Common myeloid progenitor, CD34-positive (primary cell): ENCODE data around the gene FAM234B.

Source experiments
- CTCF ChIA-PET: fragments of 350-600 bp; sonication (Branson Sonifier 250); formaldehyde crosslinking; loops from one replicate; lab custom pipeline; 2021; ENCODE audit warnings: antibody characterized with exemption; lab: Charles Lee
- POLR2A ChIA-PET: fragments of 350-600 bp; sonication (Branson Sonifier 250); formaldehyde crosslinking; loops from one replicate; lab custom pipeline; 2021; ENCODE audit warnings: antibody characterized with exemption; lab: Charles Lee
- DNase-seq, 3 donors: peaks; one replicate each; pipeline versions ENCODE4 v3.0.0 to v3.0.0-alpha.2; 2013
- H3K27ac ChIP-seq, 2 experiments: 1 replicate in 1 of 2; 2 replicates in 1 of 2; pipeline ENCODE4 v1.7.0; 2013; ENCODE audit warnings: inconsistent platforms in 2 of 2, low read length in 2 of 2, mild to moderate bottlenecking in 2 of 2, low read depth in 1 of 2, moderate library complexity in 1 of 2; ENCODE audit not compliant: severe bottlenecking in 2 of 2, insufficient read depth in 1 of 2, poor library complexity in 1 of 2
- H3K27me3 ChIP-seq, 5 experiments: replicated peaks in 2 of 5; 1 replicate in 3 of 5; 2 replicates in 2 of 5; pipeline versions ENCODE4 v1.6.1 to v1.7.0; 2013; ENCODE audit warnings: low read length in 4 of 5, mild to moderate bottlenecking in 2 of 5, moderate library complexity in 2 of 5, inconsistent platforms in 1 of 5; ENCODE audit not compliant: insufficient read depth in 5 of 5, control insufficient read depth in 4 of 5
- H3K36me3 ChIP-seq, 4 experiments: 1 replicate in 2 of 4; 2 replicates in 2 of 4; pipeline versions ENCODE4 v1.6.1 to v1.7.0; 2013; ENCODE audit warnings: low read length in 3 of 4, control low read depth in 1 of 4, mild to moderate bottlenecking in 1 of 4; ENCODE audit not compliant: control insufficient read depth in 4 of 4, insufficient read depth in 4 of 4
- H3K4me1 ChIP-seq, 4 experiments: 1 replicate in 3 of 4; 2 replicates in 1 of 4; pipeline versions ENCODE4 v1.6.1 to v1.7.1; 2013; ENCODE audit warnings: low read length in 3 of 4, mild to moderate bottlenecking in 3 of 4, control low read depth in 1 of 4, inconsistent platforms in 1 of 4, moderate library complexity in 1 of 4; ENCODE audit not compliant: control insufficient read depth in 4 of 4, insufficient read depth in 4 of 4; ENCODE audit errors: control extremely low read depth in 1 of 4
- H3K4me3 ChIP-seq, 7 experiments: 1 replicate in 4 of 7; 2 replicates in 3 of 7; pipeline versions ENCODE4 v1.5.1 to v1.7.0; 2013; ENCODE audit warnings: mild to moderate bottlenecking in 7 of 7, low read length in 6 of 7, moderate library complexity in 6 of 7, inconsistent platforms in 2 of 7, low read depth in 2 of 7, control low read depth in 1 of 7; ENCODE audit not compliant: insufficient read depth in 4 of 7, control insufficient read depth in 1 of 7; ENCODE audit errors: extremely low read depth in 1 of 7
- H3K9me3 ChIP-seq, 5 experiments: 1 replicate in 4 of 5; 2 replicates in 1 of 5; pipeline versions ENCODE4 v1.6.1 to v1.7.1; 2013; ENCODE audit warnings: low read length in 4 of 5, mild to moderate bottlenecking in 2 of 5, inconsistent platforms in 1 of 5, low read depth in 1 of 5, moderate library complexity in 1 of 5; ENCODE audit not compliant: control insufficient read depth in 4 of 5, insufficient read depth in 2 of 5; ENCODE audit errors: control extremely low read depth in 1 of 5
- WGBS: methylation state at CpG from one replicate; pipeline ENCODE4 v1.1.5; 2013; ENCODE audit not compliant: insufficient coverage; 5-methylcytosine and 5-hydroxymethylcytosine counted together

Gene FAM234B

GRCh38 chr12:13105781-13106180 lies 61.6 kb downstream of the FAM234B start:
- Histone ChIP-seq H3K27ac (no peak overlapping the region), H3K27me3 (no peaks in the 10 kb centered on the region), H3K36me3 (no peaks in the 10 kb centered on the region), H3K4me3 (no peak overlapping the region), H3K4me1 (peaks cover 7 to 36% (median 34%) of the 10 kb centered on the region in 4 experiments), H3K9me3 (peaks cover 0 to 5% (median 0%) of the 10 kb centered on the region in 5 experiments)
- DNase-seq: no peak
- ChIA-PET CTCF (interaction anchor here (1.5 to 2.6 kb wide), 2 partner anchors 12 to 72 kb away, joined by 3 to 8 read pairs; no protein-coding TSS in a partner anchor), POLR2A (no interaction called here)
- whole genome bisulfite sequencing: no CpG with 5 or more reads among the region's 1 CpG

DNA sequence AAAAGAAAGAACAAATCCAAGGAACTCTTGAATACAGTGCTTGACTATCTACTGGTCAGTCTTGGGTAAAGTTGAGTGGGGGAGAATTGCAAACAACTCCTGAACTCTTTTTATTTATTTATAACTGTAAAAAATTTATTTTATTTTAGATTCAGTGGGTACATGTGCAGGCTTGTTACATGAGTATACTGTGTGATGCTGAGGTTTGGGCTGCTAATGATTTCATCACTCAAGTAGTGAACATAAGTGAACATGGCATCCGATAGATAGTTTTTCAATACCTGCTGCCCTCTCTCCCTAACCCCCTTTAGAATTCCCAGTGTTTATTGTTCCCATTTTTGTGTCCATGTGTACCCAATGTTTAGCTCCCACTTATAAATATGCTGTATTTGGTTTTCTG lies 62.5 kb downstream of the FAM234B start:
- POLR2A ChIA-PET: no interaction called here
- no peaks in the 10 kb centered on the region for H3K36me3 ChIP-seq
- no peak overlapping the region for H3K4me3 ChIP-seq
- H3K27ac ChIP-seq: no peak overlapping the region
- WGBS: no CpG with 5 or more reads among the region's 1 CpG
- CTCF ChIA-PET: no interaction called here
- DNase-seq: no peak
- H3K9me3 ChIP-seq: peaks cover 0 to 5% (median under 1%) of the 10 kb centered on the region in 5 experiments
- peaks cover 6 to 30% (median 29%) of the 10 kb centered on the region in 4 experiments for H3K4me1 ChIP-seq
- H3K27me3 ChIP-seq: no peaks in the 10 kb centered on the region

DNA sequence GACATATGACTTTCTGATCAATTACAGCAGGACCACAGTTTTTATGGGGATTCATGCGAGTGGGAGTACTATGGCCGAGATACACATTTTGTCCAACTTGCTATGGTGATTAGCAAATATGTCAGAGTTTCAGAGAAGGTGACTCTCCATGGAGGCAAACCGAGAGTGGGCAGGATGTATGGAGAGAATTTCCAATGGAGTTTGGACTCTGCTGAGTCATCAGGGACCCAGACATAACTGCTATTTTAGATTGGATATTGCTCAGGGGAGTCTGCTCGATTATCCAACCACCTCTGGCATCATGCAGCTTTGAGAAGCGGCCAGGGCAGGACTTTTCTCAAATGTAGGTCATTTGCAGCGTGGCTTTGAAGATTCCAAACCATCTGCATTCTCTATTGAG lies 68.8 kb downstream of the FAM234B start:
- Histone ChIP-seq H3K4me3 (no peak overlapping the region), H3K36me3 (no peaks in the 10 kb centered on the region), H3K27me3 (no peaks in the 10 kb centered on the region), H3K4me1 (peaks cover 0 to 5% (median 0%) of the 10 kb centered on the region in 4 experiments), H3K27ac (no peak overlapping the region), H3K9me3 (peaks cover 0 to 7% (median 2%) of the 10 kb centered on the region in 5 experiments)
- POLR2A ChIA-PET: no interaction called here
- WGBS: 97% methylated on average over 5 of the region's 6 CpGs
- CTCF ChIA-PET: no interaction called here
- DNase-seq: no peak

- ChIA-PET POLR2A (no interaction called here), CTCF (interaction anchor here (0.7 to 2.8 kb wide), 4 partner anchors 10 to 65 kb away, joined by 3 to 9 read pairs (median 4); partner anchors contain the start of gene GSG1)
- Histone ChIP-seq H3K27ac (no peak overlapping the region), H3K9me3 (peaks cover 0 to 4% (median 0%) of the 10 kb centered on the region in 5 experiments), H3K4me1 (peaks cover 0 to 5% (median 0%) of the 10 kb centered on the region in 4 experiments), H3K36me3 (no peaks in the 10 kb centered on the region), H3K27me3 (no peaks in the 10 kb centered on the region), H3K4me3 (no peak overlapping the region)
- no peak for DNase-seq
- WGBS: 86% methylated on average over 12 of the region's 15 CpGs
Observed at GRCh38 chr12:13114251-13115052, 70.3 kb downstream of the FAM234B start.

DNA sequence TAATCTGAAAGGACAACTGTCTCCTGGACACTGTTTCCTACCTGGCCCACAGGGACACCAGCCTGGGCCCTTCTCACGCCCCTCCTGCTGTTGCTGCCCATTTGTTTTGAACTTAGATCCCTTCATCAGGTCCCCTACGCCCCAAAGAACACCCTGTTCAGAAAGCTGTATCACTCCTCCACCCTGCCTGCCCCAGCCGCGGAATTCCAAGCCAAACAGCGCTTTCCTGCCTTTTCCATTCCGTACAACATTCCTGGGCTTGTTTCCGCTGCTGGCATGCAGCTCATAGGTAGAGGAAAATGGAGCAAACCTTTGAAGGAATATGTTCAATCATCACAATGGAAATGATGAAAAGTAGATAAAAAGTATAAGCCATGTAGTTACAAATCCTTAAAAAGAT lies 72.1 kb downstream of the FAM234B start:
- POLR2A ChIA-PET: no interaction called here
- WGBS: 95% methylated on average over 4 of the region's 7 CpGs
- H3K27me3 ChIP-seq: no peaks in the 10 kb centered on the region

DNA sequence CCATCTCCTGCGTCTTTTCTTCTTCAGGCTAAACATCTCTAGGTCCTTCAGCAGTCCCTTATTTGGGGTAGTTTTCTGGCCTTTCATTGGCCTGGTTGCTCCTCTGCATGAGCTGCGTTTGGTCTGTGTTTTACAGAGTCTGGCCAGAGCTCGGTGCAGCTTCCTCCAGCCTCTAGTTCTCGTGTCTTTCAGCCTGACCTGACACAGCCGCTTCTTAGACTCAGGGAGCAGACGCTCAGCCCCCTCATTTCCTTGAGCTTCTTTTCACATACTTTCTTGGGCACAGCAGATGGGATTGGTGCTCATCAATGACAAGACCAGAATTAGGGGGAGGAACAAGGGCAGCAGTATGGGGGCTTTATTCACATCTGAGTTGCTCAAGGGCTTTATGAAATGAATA lies 72.8 kb downstream of the FAM234B start:
- CTCF ChIA-PET: interaction anchor here (0.8 to 2.0 kb wide), 4 partner anchors 12 to 19 kb away, joined by 3 to 8 read pairs (median 4); no protein-coding TSS in a partner anchor
- no peaks in the 10 kb centered on the region for H3K27me3 ChIP-seq
- POLR2A ChIA-PET: interaction anchor here (0.6 kb wide), 1 partner anchor 120 kb away, joined by 4 read pairs; no protein-coding TSS in a partner anchor

More for the DNA sequence above, 72.1 kb downstream of the FAM234B start:
- Histone ChIP-seq H3K9me3 (peaks cover 0 to 4% (median 0%) of the 10 kb centered on the region in 5 experiments), H3K4me1 (peaks cover 0 to 14% (median 0%) of the 10 kb centered on the region in 4 experiments), H3K4me3 (no peak overlapping the region), H3K27ac (no peak overlapping the region), H3K36me3 (no peaks in the 10 kb centered on the region)
- no peak for DNase-seq
- CTCF ChIA-PET: interaction anchor here (1.1 to 2.8 kb wide), 5 partner anchors 11 to 33 kb away, joined by 3 to 9 read pairs (median 5); partner anchors contain the start of gene GSG1

GRCh38 chr12:13119826-13120225 lies 75.6 kb downstream of the FAM234B start:
- H3K27ac ChIP-seq: no peak overlapping the region

More for the DNA sequence above, 72.8 kb downstream of the FAM234B start:
- Histone ChIP-seq H3K36me3 (no peaks in the 10 kb centered on the region), H3K4me1 (peaks cover 0 to 14% (median 0%) of the 10 kb centered on the region in 4 experiments), H3K4me3 (no peak overlapping the region), H3K27ac (no peak overlapping the region), H3K9me3 (peaks cover 0 to under 1% (median 0%) of the 10 kb centered on the region in 5 experiments)
- DNase-seq: no peak
- 97% methylated on average over 5 of the region's 6 CpGs for WGBS

More at GRCh38 chr12:13119826-13120225, 75.6 kb downstream of the FAM234B start:
- WGBS: 100% methylated on average over 1 of the region's 2 CpGs
- ChIA-PET POLR2A (no interaction called here), CTCF (interaction anchor here (1.1 to 1.5 kb wide), 3 partner anchors 15 to 20 kb away, joined by 3 to 4 read pairs (median 4); no protein-coding TSS in a partner anchor)
- Histone ChIP-seq H3K4me3 (no peak overlapping the region), H3K9me3 (no peaks in the 10 kb centered on the region), H3K27me3 (no peaks in the 10 kb centered on the region), H3K36me3 (no peaks in the 10 kb centered on the region), H3K4me1 (peaks cover 0 to 16% (median 0%) of the 10 kb centered on the region in 4 experiments)
- no peak for DNase-seq
